KG1 (cell line): ENCODE data around the gene UTS2B.

Experiments
- DNase-seq: peaks from one replicate; lab custom pipeline; 2025; lab: John Stamatoyannopoulos, UW

UTS2B gene

GRCh38 chr3:191238321-191238817, 92.0 kb downstream of the UTS2B start:
- DNase-seq, result no peak

DNA sequence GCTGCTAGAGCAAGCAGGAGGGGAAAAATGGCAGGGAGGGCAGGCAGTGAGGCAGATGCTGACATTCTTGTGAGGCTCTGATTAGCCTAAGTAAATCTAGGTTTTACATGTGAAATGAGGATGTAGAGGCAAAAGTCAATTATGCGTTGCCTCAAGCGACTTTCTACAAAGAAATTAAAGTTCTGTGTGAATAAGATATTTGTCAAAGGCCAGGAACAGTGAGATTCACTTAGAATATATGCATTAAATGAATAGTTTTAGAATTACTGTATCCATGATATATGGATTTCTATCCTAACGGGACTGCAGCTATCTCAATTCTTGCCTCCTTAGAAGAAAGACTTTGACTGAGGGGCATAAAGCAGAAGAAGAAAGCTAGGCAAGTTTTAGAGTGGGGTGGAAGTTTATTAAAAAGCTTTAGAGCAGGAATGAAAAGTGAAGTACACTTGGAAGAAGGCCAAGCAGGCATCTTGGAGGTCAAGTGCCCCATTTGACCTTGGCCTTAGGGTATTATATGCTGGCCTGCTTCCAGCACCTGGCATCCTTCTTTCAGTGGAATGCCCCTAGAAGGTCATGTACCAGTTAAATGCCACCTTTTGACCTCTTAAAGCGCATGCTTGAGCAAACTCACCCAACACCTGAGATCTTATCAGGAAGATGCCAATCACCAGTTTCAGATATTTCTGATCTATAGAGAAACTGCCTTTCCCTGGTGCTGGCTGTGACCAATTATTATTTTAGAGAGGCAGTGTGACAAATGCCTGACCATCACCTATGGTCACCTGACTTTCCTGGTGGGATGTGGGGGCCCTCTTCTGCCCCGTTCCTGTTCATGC, 93.1 kb downstream of the UTS2B start:
- no peak for DNase-seq

GRCh38 chr3:191236646-191237045, 93.7 kb downstream of the UTS2B start:
- no peak for DNase-seq

- DNase-seq, result no peak
Observed at GRCh38 chr3:191235331-191236314, 94.7 kb downstream of the UTS2B start.

- no peak for DNase-seq
Observed at GRCh38 chr3:191234216-191234615, 96.1 kb downstream of the UTS2B start.

GRCh38 chr3:191227541-191227940, 102.8 kb downstream of the UTS2B start:
- DNase-seq, result no peak

GRCh38 chr3:191221638-191222037, 108.7 kb downstream of the UTS2B start:
- no peak for DNase-seq

- no peak for DNase-seq
Observed at GRCh38 chr3:191220908-191221307, 109.4 kb downstream of the UTS2B start.

GRCh38 chr3:191217301-191217700, 113.0 kb downstream of the UTS2B start:
- no peak for DNase-seq
